GM12878 (cell line): ENCODE data around the gene UGT8.

Source experiments
- CBX5 ChIP-seq: sonication (generic); IDR thresholded peaks from 2 replicates; pipeline ENCODE4 v1.6.1; 2016; ENCODE audit warnings: low read depth, moderate library complexity, mild to moderate bottlenecking, inconsistent platforms
- EZH2 ChIP-seq: IDR thresholded peaks from 2 replicates; pipeline ENCODE4 v1.6.1; 2012; ENCODE audit warnings: low read depth, mild to moderate bottlenecking, control low read depth, inconsistent platforms, low read length, borderline replicate concordance; ENCODE audit not compliant: control insufficient read depth
- MTA3 ChIP-seq: IDR thresholded peaks from 2 replicates; pipeline ENCODE4 v1.6.1; 2012; ENCODE audit warnings: low read length, inconsistent platforms, borderline replicate concordance
- POLR2A ChIP-seq: IDR thresholded peaks from 2 replicates; pipeline ENCODE4 v1.6.1; 2011; ENCODE audit warnings: low read depth, mild to moderate bottlenecking, low read length
- POLR2AphosphoS5 ChIP-seq: IDR thresholded peaks from 2 replicates; pipeline ENCODE4 v1.6.1; 2011; ENCODE audit warnings: mild to moderate bottlenecking, low read length, inconsistent platforms
- RAD21 ChIP-seq: IDR thresholded peaks from 2 replicates; pipeline ENCODE4 v1.6.1; 2011; ENCODE audit warnings: mild to moderate bottlenecking, low read depth, low read length, moderate library complexity; ENCODE audit not compliant: insufficient read depth
- SP1 ChIP-seq: IDR thresholded peaks from one replicate; pipeline ENCODE4 v1.6.1; 2011; ENCODE audit warnings: low read depth, low read length
- SREBF2 ChIP-seq: IDR thresholded peaks from 2 replicates; pipeline ENCODE4 v1.6.1; 2012; ENCODE audit warnings: mild to moderate bottlenecking, low read length
- TF ChIP-seq, protein P1 (sequence below), 3 experiments: IDR thresholded peaks in 2 of 3; conservative IDR thresholded peaks in 1 of 3; 2 replicates each; pipeline ENCODE4 v1.5.1; 2011; ENCODE audit warnings: low read depth in 3 of 3, low read length in 3 of 3, mild to moderate bottlenecking in 3 of 3, control low read depth in 2 of 3, moderate library complexity in 2 of 3, inconsistent platforms in 1 of 3, mixed read lengths in 1 of 3; ENCODE audit not compliant: control insufficient read depth in 2 of 3, insufficient read depth in 1 of 3; ENCODE audit errors: extremely low read depth in 1 of 3
- TF ChIP-seq, protein P2 (sequence below): IDR thresholded peaks from 2 replicates; pipeline ENCODE4 v1.6.1; 2011; ENCODE audit warnings: low read depth, mild to moderate bottlenecking, low read length, moderate library complexity, borderline replicate concordance; ENCODE audit errors: extremely low read depth
- TF ChIP-seq, protein P3 (sequence below): fragments of 450-650 bp; formaldehyde crosslinking; IDR thresholded peaks from 2 replicates; pipeline ENCODE4 v1.4.0; 2022; ENCODE audit warnings: mild to moderate bottlenecking, moderate library complexity
- TF ChIP-seq, protein P4 (sequence below): IDR thresholded peaks from 2 replicates; pipeline ENCODE4 v1.6.1; 2012; ENCODE audit warnings: mild to moderate bottlenecking, low read depth, low read length

DNA sequence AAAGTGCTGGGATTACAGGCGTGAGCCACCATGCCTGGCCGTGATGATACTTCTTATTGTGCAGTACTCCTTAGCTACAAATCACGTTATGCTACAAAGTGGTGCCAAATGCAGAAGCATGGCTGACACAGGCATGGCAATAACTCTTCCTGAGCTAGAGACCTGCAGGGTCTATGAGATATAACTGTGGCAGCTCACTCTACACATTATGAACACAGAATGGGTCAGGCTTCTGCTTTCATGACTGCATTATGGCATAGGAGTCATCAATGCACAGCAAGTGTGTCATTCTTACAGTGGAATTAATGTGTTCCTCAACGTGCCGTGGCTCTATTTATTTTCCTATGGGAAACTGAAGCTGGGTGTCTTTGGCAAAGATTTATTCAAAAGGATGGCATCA, 64.5 kb downstream of the UGT8 start:
- TF ChIP-seq, protein P1, sequence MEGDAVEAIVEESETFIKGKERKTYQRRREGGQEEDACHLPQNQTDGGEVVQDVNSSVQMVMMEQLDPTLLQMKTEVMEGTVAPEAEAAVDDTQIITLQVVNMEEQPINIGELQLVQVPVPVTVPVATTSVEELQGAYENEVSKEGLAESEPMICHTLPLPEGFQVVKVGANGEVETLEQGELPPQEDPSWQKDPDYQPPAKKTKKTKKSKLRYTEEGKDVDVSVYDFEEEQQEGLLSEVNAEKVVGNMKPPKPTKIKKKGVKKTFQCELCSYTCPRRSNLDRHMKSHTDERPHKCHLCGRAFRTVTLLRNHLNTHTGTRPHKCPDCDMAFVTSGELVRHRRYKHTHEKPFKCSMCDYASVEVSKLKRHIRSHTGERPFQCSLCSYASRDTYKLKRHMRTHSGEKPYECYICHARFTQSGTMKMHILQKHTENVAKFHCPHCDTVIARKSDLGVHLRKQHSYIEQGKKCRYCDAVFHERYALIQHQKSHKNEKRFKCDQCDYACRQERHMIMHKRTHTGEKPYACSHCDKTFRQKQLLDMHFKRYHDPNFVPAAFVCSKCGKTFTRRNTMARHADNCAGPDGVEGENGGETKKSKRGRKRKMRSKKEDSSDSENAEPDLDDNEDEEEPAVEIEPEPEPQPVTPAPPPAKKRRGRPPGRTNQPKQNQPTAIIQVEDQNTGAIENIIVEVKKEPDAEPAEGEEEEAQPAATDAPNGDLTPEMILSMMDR (IDR thresholded peaks at IDR 0.05 in 2 of 3, conservative IDR thresholded peaks at IDR 0.05 in 1 of 3; ENCODE audit: control insufficient read depth in 2 of 3, extremely low read depth in 1 of 3, insufficient read depth in 1 of 3, low read depth in 3 of 3, low read length in 3 of 3): no peak
- no peak for TF ChIP-seq MTA3
- no peak for TF ChIP-seq EZH2
- no peak for TF ChIP-seq POLR2AphosphoS5
- TF ChIP-seq RAD21: no peak
- TF ChIP-seq, protein P2, sequence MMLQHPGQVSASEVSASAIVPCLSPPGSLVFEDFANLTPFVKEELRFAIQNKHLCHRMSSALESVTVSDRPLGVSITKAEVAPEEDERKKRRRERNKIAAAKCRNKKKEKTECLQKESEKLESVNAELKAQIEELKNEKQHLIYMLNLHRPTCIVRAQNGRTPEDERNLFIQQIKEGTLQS: no peak
- TF ChIP-seq, protein P3, sequence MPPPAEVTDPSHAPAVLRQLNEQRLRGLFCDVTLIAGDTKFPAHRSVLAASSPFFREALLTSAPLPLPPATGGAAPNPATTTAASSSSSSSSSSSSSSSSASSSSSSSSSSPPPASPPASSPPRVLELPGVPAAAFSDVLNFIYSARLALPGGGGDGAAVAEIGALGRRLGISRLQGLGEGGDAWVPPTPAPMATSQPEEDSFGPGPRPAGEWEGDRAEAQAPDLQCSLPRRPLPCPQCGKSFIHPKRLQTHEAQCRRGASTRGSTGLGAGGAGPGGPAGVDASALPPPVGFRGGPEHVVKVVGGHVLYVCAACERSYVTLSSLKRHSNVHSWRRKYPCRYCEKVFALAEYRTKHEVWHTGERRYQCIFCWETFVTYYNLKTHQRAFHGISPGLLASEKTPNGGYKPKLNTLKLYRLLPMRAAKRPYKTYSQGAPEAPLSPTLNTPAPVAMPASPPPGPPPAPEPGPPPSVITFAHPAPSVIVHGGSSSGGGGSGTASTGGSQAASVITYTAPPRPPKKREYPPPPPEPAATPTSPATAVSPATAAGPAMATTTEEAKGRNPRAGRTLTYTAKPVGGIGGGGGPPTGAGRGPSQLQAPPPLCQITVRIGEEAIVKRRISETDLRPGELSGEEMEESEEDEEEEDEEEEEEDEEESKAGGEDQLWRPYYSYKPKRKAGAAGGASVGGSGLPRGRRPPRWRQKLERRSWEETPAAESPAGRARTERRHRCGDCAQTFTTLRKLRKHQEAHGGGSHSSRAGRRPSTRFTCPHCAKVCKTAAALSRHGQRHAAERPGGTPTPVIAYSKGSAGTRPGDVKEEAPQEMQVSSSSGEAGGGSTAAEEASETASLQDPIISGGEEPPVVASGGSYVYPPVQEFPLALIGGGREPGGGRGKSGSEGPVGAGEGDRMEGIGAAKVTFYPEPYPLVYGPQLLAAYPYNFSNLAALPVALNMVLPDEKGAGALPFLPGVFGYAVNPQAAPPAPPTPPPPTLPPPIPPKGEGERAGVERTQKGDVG (CRISPR knock-in tag): no peak
- TF ChIP-seq CBX5: no peak
- TF ChIP-seq SREBF2: no peak
- TF ChIP-seq, protein P4, sequence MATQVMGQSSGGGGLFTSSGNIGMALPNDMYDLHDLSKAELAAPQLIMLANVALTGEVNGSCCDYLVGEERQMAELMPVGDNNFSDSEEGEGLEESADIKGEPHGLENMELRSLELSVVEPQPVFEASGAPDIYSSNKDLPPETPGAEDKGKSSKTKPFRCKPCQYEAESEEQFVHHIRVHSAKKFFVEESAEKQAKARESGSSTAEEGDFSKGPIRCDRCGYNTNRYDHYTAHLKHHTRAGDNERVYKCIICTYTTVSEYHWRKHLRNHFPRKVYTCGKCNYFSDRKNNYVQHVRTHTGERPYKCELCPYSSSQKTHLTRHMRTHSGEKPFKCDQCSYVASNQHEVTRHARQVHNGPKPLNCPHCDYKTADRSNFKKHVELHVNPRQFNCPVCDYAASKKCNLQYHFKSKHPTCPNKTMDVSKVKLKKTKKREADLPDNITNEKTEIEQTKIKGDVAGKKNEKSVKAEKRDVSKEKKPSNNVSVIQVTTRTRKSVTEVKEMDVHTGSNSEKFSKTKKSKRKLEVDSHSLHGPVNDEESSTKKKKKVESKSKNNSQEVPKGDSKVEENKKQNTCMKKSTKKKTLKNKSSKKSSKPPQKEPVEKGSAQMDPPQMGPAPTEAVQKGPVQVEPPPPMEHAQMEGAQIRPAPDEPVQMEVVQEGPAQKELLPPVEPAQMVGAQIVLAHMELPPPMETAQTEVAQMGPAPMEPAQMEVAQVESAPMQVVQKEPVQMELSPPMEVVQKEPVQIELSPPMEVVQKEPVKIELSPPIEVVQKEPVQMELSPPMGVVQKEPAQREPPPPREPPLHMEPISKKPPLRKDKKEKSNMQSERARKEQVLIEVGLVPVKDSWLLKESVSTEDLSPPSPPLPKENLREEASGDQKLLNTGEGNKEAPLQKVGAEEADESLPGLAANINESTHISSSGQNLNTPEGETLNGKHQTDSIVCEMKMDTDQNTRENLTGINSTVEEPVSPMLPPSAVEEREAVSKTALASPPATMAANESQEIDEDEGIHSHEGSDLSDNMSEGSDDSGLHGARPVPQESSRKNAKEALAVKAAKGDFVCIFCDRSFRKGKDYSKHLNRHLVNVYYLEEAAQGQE: no peak
- no peak for TF ChIP-seq SP1
- no peak for TF ChIP-seq POLR2A
